Left kidney (tissue), 2 donors: ENCODE results near the gene STXBP2. TPM values are rescaled to one million over a fixed set of nuclear protein-coding genes. Genes with fewer than 3 reads are reported as not detected.
"Not testable (repeated sequence)": the region's sequence is repeated elsewhere in the genome, so short reads cannot be mapped to it uniquely, and the experiment has no call there.

Experiments
- DNase-seq: peaks from one replicate; pipeline ENCODE4 v3.0.0-alpha.2; 2013
- polyA plus RNA-seq: library from polyadenylated mRNA; unstranded; fragments of 120-200 nt; gene quantifications from one replicate; pipeline ENCODE4 v1.2.1, GENCODE V29; 2013; ENCODE audit not compliant: insufficient read length

The STXBP2 gene
- polyA plus RNA-seq, 1 donor: 74.5 TPM

DNA sequence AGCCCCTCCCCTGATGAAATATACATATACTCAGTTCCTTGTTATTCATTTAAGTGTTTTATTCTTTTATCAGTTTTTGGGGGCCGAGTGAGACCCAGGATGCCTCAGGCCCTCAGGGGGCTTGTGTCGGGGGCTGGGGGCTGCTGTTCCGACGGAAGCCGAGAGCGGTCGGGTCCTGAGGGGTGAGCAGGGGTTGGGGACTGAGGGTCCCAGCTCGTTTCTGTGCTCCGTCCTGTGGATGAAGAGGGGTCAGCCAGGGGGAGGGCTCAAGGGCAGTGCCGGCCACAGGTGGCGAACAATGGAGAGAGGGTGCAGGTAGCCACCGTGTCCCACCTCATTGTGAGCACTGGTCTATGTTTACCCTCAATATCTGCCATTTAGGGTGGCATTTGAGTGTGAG, 5.3 kb upstream of the STXBP2 start:
- no peak for DNase-seq

DNA sequence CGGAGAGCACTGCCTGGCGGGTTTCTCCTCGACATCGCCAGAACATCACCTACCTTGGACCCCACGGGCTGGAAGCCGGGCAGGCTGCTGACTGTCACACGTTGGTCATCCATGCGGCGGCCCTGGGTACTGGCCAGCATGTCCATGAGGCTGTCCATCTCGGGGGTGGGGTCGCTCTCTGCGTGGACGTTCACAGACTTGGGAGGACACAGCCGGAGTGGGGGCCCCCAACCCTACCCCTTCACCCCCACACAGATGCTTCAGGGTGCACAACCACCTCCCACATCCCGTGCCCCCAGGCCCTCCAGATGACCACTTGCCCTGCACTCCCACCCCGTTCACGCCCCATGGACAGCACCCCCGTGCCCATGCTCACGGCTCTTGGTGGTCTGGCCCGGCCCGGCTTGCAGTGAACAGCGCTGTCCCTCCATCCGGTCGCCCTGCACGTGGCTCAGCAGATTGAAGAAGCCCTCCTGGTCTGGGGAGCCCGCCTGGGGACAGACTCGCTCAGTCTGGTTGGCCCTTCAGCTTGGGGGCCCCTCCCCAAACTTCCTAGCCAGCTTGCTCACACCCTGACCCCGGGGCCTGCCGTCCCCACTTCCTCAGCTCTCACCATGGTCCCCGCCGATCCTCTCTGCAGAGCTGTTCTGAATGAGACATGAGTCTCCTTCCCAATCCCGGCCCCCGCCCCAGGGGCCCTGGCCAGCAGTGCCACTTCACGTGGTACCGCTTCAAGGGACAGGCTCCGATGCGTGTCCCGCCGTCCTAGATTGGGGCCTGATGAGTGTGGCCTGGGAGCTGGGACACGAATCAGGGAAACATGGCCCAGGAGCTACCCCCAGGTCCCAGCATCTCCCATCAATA, 4.3 kb upstream of the STXBP2 start:
- DNase-seq: no peak

DNA sequence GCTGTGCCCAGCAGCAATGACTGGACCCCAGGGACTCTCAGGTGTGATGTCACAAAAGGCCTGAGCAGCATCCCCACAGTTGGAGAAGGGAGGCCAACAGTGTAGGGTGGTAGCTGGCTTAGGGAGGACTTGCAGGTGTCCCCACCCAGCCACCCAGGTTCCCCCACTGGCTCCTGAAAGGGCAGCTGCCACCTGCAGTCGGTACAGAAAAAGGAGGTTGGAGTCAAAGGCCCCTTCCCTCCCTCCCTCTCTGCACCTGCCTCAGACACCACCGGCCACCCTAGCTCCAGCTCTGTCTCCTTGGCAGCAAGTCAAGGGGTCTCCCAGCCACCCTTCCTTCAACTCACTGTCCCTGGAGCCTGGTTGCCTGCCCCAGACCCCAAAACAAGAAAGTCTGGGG, 3.2 kb upstream of the STXBP2 start, which contains the start of gene PCP2:
Gene PCP2, minus strand, starts transcription at position 22 of the 400 bp plus-strand sequence. CDS start 262 bp downstream, outside the sequence.
- DNase-seq: no peak

DNA sequence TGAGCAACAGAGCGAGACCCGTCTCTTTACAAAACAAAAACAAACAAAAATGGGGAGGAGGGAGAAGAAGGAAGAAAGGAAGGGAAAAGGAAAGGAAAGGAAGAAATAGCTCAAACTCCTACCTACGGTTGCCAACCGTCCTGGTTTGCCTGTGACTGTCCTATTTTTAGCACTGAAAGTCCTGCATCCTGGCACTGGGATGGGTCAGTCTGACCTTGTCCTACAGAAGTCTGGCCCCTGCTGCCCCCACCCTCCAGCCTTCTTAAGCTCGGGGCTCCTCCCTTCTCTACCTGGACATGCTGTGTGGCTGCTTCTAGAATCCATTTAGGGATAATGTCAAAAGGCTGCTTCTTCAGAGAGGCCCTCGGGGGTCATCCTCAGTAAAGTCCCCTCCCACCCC, 1.2 kb upstream of the STXBP2 start:
- DNase-seq: no peak

DNA sequence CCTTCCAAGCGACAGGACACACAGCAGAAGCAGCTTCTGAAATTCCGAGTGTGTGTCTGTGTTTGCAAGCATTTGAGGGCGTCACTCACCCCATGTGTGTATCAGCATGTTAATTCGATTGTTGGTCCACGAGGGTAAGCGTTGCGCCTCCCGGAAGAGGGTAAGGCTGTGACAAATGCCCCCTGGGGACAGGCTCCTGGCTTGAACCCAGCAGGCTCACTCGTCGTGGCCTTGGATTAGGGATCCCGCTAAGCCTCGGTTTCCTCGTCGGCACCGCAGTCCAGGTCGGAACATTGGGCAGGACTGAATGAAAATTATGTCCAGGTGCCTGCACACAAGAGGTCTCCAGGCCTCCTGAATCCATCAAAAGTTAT, 606 bp upstream of the STXBP2 start:
- no peak for DNase-seq

DNA sequence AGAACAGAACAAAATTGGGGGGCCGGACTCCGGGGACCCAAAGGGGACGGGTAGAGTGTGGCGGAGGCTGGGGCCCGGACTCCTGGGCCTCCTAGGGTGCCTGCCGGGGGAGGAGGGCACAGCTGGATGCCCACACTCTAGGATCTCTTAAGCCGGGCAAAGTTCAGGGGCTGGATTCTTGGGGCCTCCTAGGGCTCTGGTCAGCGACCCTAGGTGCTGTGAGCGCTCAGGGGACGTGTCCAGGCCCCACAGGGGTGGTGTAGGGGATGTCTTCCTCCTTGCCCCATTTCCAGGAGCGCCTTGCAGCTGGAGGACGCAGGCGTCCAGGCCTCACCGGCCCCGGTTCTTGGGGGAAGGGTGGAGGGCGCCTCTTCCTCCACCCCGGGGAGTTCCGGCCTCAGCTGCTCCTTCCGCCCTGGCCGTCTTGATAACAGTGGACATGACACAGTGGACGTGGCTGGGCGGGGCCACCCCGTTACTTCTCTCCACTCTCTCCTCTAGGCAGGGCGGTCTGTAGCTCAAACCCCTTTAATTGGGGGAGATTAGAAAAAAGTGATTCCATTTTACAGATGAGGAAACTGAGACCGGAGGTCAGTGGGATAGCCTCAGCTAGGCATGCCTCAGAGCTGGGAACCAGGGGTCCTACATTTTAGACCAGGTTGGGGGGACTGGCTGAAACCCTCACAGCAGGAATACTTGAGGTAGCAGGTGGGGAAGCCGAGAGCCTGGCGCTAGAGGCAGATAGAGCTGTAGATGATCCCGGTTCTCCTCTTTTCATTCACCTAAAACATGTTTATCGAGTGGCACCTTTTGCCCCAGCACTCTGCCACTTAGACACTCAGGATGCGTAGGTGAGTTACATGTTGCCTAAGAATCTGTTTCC, 705 bp downstream of the STXBP2 start:
- DNase-seq: no peak

DNA sequence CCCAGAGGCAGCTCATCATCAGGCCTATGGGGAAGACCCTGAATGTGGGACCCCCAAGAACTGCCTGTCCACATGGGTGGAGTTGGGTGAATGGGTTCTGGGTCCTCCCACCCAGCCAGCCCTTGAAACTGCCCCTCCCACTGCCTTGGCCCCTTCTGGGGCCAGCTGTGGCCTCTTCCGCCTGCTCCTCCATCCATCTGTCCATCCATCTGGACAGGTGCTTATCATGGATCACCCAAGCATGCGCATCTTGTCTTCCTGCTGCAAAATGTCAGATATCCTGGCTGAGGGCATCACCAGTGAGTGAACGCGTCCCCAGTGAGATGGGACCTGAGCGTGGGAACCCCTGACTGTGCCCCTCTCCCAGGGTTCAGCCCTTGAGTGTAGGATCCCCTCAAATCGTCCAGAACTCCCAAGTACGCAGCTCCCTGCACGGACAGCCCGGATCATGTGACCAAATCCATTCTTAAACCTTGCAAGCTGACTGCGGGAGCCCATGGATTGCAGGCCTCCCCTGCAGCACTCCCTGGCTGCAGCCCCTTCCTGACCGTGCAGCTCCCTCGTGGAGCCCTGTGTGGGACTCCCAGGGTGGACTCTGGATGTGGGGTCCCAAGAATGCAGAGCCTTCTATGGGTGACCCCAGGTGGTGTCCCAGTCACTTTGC, 2.0 kb downstream of the STXBP2 start:
- no peak for DNase-seq

DNA sequence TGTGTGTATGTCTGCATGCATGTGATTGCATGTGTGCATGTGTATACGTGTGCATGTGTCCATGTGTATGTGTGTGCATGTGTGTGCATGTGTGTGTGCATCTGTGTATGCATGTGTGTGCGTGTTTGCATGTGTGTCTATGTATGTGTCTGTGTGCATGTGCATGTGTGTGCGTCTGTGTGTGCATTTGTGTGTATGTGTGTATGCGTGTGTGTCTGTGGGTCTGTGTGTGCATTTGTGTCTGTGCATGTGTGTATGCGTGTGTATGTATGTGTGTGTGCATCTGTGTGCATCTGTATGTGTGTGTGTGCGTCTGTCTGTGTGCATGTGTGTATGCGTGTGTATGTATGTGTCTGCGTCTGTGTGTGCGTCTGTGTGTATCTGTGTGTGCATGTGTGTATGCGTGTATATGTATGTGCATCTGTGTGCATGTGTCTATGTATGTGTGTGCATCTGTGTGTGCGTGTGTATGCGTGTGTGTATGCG, 3.0 kb downstream of the STXBP2 start:
- no peak for DNase-seq

DNA sequence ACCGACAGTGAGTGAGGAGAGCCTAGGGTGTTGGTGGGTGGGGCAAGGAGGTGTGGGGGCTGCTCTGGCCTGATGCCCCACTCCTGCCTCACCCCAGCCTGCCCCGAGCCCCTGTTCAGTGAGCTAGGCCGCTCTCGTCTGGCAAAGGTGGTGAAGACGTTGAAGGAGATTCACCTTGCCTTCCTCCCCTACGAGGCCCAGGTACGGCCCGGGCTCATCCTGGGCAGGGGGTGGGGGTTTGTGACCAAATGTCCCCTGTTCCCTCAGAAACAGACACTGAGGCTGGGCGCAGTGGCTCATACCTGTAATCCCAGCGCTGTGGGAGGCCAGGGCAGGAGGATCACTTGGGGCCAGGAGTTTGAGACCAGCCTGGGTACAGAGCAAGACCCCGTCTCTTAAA, 3.9 kb downstream of the STXBP2 start:
- no peak for DNase-seq

DNA sequence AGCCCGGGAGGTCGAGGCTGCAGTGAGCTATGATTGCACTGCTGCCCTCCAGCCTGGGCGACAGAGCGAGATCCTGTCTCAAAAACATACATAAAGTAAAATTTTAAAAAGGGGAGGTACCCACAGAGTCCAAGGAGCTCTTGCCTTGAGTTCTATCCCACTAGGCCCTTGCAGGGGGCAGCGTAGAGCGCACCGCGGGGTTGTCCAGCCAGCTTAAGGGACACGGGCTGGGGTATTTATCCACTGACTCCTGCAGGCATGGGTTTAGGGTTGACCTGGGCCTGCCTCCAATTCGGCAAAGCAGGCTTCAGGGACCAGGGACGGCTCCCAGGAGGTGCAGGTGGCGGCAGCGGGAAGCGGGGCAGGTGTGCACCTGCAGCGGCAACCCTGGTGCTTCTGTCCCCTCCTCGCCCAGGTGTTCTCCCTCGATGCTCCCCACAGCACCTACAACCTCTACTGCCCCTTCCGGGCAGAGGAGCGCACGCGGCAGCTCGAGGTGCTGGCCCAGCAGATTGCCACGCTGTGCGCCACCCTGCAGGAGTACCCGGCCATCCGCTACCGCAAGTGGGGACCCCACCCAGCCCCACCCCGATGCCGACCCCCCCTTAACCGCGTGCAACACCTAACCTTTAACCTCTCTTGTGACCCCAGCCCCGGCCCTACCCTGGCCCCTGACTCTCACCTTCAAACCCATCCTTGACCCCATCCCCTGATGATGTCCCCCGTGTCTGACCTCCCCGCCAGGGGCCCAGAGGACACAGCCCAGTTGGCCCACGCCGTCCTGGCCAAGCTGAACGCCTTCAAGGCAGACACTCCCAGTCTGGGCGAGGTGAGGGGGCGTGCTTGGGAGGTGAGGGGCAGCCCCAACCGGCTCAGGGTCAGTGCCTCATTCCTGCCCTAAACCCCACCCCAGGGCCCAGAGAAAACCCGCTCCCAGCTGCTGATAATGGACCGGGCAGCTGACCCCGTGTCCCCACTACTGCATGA, 4.7 kb downstream of the STXBP2 start:
- no peak for DNase-seq

DNA sequence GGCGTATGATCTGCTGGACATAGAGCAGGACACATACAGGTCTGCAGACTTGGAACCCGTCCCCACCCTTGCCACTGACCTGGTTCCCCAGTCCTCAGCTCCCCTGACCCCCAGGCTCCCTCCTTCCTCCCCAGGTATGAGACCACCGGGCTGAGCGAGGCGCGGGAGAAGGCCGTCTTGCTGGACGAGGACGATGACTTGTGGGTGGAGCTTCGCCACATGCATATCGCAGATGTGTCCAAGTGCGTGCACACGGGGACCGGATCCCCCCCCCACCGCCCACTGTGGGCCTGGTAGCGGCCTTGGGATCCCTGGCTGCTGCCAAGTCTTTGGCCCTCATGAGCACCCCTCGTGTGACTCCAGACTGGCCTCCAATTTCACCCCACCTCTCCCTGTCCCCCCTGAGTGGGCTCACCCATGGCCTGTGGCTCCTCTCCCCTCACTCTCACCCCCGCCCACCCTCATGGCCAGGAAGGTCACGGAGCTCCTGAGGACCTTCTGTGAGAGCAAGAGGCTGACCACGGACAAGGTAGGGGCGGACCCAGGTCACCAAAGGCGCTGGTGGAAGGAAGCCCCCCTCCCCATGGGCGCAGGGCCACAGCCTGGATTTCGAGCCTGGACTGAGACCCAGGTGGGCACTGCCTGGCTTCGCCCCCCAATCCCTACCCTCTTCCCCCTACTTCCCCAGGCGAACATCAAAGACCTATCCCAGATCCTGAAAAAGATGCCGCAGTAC, 5.6 kb downstream of the STXBP2 start:
- DNase-seq: no peak

DNA sequence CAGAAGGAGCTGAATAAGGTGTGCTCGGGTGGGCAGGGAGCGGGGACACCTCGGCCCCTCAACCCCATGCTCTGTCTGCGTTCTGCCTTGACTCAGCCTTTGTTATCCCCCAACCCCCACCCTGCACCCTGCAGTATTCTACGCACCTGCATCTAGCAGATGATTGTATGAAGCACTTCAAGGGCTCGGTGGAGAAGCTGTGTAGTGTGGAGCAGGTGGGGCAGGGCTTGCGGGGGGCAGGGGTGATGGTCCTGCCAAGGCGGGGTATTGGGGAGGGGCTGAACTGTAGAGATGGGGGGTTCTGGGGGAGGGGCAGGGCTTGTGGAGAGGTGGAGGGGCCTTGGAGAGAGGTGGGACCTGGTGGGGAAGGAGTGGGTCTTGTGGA, 6.1 kb downstream of the STXBP2 start:
- DNase-seq: no peak

DNA sequence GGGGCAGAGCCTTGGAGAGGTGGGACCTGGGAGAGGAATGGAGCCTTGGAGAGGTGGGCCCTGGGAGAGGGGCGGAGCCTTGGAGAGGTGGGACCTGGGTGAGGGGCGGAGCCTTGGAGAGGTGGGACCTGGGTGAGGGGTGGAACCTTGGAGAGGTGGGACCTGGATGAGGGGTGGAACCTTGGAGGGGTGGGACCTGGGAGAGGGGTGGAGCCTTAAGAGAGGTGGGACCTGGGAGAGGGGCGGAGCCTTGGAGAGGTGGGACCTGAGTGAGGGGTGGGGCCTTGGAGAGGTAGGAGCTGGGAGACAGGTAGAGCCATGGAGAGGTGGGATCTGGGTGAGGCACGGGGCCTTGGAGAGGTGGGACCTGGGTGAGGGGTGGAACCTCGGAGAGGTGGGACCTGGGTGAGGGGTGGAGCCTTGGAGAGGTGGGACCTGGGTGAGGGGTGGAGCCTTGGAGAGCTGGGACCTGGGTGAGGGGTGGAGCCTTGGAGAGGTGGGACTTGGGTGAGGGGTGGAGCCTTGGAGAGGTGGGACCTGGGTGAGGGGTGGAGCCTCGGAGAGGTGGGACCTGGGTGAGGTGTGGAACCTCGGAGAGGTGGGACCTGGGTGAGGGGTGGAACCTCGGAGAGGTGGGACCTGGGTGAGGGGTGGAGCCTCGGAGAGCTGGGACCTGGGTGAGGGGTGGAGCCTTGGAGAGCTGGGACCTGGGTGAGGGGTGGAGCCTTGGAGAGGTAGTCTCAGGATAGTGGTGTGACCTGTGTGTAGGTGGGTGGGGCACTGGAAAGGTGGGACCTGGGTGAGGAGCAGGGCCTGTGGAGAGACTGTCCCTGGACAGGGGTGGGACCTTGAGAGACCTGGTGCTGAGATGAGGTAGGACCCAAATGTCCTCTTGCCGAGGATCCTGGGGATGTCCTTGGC, 7.0 kb downstream of the STXBP2 start:
- DNase-seq: not testable (repeated sequence)

DNA sequence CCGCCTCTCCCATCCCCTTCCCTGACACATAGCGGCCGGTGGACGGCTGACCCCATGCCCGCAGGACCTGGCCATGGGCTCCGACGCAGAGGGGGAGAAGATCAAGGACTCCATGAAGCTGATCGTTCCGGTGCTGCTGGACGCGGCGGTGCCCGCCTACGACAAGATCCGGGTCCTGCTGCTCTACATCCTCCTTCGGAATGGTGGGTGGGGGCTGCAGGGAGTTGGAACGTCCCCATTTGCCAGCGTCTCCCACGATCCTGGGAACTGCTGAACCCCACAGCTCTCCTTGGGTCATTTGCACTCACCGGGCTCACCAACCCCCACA, 7.6 kb downstream of the STXBP2 start:
- DNase-seq: no peak

DNA sequence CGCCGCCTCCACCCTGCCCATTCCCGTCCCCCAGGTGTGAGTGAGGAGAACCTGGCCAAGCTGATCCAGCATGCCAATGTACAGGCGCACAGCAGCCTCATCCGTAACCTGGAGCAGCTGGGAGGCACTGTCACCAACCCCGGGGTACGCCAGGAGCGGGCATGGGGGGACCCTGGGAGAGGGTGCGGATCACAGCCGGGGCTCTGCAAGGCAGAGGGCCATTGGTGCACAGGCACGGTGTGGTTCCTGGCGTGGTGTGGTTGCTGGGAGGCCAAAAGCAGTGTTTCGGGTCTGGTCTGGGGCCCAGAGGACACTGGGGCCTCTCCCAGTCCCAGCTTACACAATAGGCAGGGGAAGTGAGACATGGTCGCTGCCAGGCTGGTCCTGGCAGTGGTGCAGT, 8.3 kb downstream of the STXBP2 start:
- no peak for DNase-seq

DNA sequence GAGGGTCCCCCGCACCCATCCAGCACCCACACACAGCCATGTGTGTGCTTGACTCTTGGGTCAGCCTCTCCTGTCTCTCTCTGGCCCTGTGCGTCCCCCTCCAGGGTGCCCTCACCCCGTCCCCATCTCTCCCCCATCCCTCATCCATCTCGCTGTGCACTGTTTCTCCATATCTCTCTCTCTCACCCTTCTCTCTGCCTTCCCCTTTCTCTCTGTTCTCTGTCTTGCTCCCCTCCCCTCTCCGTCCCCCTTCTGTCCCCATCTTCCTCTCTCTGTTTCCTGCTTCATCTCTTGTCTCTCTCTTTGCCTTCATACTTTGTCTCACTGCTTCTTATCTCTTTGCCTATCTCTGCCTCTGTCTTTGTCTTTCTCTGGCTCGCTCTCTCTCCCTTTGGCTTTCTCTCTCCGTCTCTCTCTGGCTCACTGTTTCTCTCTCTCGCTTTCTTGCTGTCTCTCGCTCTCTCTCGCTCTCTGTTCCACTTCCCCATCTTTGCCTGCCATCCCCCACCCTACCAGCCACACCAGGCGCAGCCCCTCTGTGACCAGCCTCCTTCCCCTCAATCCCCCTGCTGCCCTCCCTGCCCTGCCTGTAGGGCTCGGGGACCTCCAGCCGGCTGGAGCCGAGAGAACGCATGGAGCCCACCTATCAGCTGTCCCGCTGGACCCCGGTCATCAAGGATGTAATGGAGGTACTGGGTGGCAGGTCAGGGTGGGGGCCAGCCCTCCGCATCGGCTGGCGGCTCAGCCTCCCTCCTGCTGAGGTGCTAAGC, 8.9 kb downstream of the STXBP2 start:
- no peak for DNase-seq

DNA sequence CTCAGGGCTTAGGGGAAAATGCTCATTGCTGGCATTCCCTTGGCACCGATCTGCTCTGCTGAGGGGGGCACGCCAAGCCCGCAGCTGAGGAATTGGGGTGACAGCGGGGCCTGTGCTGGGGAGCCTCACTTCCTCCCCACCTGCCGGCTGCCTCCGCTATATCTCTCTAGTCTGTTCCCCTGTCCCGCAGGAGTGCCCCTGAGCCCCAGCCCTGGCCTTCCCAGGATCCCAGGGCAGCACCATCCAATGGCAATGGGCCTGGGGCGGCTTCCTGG, 9.5 kb downstream of the STXBP2 start:
- DNase-seq: no peak

DNA sequence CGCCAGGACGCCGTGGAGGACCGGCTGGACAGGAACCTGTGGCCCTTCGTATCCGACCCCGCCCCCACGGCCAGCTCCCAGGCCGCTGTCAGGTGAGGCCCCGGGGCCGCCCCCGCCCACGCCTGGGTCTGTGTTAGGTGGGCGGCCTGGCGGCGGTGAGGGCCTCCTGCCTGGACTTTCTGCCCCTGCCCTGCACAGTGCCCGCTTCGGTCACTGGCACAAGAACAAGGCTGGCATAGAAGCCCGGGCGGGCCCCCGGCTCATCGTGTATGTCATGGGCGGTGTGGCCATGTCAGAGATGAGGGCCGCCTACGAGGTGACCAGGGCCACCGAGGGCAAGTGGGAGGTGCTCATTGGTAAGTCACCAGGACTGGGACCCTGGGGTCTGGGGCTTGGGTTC, 10.2 kb downstream of the STXBP2 start:
- DNase-seq: no peak
